ENCODE measurements around the gene ACOT7.

- TF ChIP-seq POLR2AphosphoS5 (IDR thresholded peaks at IDR 0.05; ENCODE audit: borderline replicate concordance, low read depth, low read length) (no peak), FOXP2 (optimal IDR thresholded peaks at IDR 0.05; ENCODE audit: control extremely low read depth, extremely low read length, insufficient read depth) (no peak)
Observed at GRCh38 chr1:6354659-6355317, 38.8 kb downstream of the ACOT7 start.
